AG09309 (cell line): Measurements from ENCODE around the gene TMEM183A.

Source experiments
- DNase-seq: peaks from one replicate; pipeline ENCODE4 v3.0.0-alpha.2; 2010; ENCODE audit warnings: low read depth
- H3K4me3 ChIP-seq: 2 replicates; pipeline ENCODE4 v1.5.1; 2011; ENCODE audit warnings: mild to moderate bottlenecking, low read depth, low read length, moderate library complexity; ENCODE audit not compliant: control insufficient read depth
- CTCF ChIP-seq: IDR thresholded peaks from 2 replicates; pipeline ENCODE4 v1.5.1; 2011; ENCODE audit warnings: mild to moderate bottlenecking, low read depth, low read length, inconsistent platforms; ENCODE audit not compliant: insufficient read depth, control insufficient read depth; ENCODE audit errors: missing control alignments

TMEM183A gene

GRCh38 chr1:203046984-203047630, 39.9 kb downstream of the TMEM183A start:
- no peak for TF ChIP-seq CTCF
- DNase-seq = peak; percentile 46
- H3K4me3 ChIP-seq = no peak overlapping the region

GRCh38 chr1:203048086-203048485, 40.9 kb downstream of the TMEM183A start:
- no peak overlapping the region for H3K4me3 ChIP-seq

GRCh38 chr1:203048555-203049051, 41.4 kb downstream of the TMEM183A start:
- H3K4me3 ChIP-seq = no peak overlapping the region
- no peak for DNase-seq
- TF ChIP-seq CTCF = no peak

More at GRCh38 chr1:203048086-203048485, 40.9 kb downstream of the TMEM183A start:
- TF ChIP-seq CTCF = no peak
- no peak for DNase-seq

- TF ChIP-seq CTCF = no peak
- no peak for DNase-seq
- H3K4me3 ChIP-seq = no peak overlapping the region
These were observed 41.9 kb downstream of the TMEM183A start for GRCh38 chr1:203049077-203049476.

GRCh38 chr1:203049576-203050180, 42.5 kb downstream of the TMEM183A start:
- TF ChIP-seq CTCF = no peak
- no peak overlapping the region for H3K4me3 ChIP-seq
- no peak for DNase-seq

- H3K4me3 ChIP-seq = no peak overlapping the region
- TF ChIP-seq CTCF = no peak
- no peak for DNase-seq
These were observed 43.7 kb downstream of the TMEM183A start for GRCh38 chr1:203050826-203051225.
